Stimulated activated naive CD4-positive, alpha-beta T cell (primary cell): Measurements from ENCODE around the gene CREB5.

ENCODE experiments used
- DNase-seq, 6 experiments: peaks; one replicate each; lab custom pipeline; 2025; lab: John Stamatoyannopoulos, UW

The CREB5 gene

DNA sequence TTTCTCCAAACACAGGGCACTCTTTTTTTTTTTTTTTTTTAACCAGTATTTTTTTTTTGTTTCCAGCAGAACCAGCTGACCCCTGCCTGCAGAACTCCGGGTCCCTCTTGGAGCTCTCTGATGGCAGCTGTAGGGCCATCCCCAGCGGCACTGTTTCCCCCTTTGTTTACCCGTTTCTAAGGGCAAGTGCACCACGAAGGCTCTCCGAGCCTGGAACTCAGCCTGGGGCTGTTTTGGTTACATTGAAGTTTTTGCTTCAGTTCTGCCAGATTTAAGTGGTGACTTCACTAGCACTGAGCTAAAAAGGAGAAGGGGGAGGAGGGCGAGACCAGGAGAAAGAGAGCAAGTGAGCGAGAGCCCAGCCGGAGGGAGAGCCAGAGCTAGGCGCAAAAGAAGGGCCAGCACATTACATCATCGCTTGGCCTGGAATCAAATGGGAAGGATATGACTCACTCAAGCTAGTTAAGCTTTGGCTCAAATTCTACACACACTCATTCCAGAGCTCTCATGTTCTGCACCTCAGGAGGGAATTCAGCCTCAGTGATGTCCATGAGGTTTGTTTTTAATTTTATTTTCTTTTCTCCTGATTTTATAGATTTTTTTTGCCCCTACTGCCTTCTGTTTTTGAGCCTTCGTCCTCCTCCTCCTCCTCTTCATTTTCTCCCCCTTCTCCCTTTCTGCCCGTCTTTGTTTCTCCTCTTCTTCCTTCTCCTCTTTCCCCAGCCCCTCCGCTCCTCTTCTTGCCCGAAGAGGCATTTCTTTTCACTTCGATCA lies 273.5 kb downstream of the CREB5 start:
- DNase-seq: peak in 2 of 6 experiments; percentile 1 to 2

DNA sequence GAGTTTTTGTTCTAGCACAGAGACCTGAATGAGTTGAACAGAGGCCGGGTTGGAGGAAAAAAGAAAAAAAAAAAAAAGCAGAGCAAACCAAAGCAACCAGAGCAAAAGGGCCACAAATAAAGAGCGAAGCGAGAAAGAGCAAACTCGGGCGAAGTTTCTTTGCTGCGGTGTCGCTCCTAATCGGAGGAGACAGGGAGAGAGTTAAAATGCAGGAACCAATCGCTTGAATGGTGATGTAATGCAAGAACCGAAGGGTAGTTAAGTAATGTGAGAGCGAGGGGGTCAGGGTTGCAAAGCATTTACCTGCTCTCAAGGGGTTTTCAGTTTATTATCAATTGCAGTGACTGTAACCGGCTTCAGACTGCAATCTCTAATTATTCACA lies 274.1 kb downstream of the CREB5 start:
- DNase-seq: no peak

DNA sequence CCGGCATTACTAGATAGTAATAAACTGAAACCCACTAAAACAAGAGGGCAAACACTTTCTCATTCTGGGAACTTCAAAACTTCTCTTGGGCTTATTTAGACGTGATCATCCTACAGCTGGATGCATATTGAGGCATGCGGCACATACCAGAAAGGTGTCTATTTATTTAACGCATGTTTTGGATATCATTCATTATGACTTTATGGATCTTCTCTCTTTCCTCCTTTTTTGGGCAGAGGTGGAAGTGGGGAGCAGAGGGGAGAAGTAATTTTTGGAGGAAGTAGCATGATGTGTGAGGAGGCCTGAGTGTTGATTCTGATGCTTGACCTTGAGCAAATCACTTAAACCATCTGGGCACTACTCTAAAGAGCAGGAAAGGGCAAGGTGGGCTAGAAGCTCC lies 275.2 kb downstream of the CREB5 start:
- DNase-seq: no peak

DNA sequence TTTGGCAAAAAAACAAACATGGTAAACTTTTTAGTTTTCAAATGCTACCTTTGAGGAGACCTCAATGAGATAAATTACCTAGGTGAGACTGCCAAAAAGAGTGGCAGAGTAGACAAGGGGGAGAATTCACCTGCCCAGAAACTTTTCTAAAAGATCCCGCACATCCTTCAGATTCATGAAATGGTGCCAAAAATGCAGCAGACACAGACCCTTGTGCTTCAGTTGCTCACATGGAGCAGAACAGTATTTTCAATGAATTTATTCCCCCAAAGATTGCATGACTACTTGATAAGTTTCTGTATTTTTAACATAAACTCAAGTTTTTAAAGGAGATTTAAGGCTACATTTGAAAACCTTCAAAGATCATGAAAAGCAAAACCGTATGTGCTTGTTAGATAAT lies 275.9 kb downstream of the CREB5 start:
- DNase-seq: no peak

DNA sequence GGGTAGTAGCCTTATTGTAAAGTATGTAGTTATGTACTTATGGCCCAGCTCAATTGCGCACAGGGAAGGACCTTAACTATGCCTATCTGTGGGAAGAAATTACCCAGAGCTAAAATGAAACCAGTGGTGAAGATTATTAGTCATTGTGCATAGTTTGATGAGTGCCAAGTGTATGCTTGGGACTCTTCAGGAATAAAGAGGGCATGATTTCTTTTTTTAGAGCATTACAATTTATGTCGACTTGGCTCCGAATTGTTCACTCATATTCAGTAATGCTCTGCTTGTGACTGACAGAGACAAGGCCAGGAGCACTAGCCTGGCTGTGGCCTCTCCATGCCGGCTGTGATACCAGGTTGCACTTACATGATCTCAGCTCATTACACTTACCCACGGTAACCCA lies 276.3 kb downstream of the CREB5 start:
- no peak for DNase-seq

DNA sequence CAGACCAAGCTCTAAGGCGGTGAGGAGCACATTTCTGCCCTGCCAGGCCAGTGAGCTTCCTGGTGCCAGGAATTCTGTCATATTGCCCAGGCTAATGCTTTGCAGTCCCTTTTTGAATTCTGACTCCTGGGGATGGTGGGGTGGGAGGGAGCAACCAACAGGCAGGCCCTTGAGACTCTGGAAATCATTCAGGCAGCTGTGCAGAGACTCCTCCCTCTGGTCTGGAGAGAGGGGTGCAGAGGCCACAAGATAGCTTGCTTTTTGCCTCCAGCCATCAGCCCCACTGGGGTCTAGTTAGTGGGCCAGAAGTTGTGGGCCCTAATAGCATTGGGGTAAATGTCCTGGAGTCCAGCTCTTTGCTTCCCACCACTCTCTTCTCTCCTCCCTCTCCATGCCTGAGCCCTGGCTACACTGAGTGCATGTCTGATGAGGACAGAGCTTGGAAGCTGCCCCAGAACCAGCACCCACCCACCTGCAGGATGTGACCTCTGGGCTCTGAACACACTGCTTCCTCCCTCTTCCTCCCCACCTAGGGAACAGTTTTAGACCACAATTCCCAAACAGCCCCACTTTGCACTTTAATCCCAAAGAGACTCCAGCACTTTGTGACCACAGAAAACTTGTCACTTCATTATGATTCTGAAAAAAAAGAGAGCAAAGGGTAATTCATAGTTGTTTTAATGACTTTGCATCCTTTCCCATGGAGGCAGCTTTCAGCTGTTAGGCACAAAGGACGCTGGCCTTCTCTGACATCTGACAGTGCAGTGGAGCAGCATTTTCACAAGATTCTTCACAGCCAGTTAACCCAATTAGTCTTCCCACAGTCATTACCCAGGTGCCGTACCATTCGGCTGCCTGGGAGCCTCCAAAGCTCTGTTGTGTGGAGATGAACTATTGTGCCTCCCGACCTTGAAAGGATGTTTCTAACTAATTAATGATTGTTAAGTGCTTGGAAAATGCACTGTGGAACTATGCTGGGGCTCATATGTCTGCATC lies 283.3 kb downstream of the CREB5 start:
- no peak for DNase-seq

DNA sequence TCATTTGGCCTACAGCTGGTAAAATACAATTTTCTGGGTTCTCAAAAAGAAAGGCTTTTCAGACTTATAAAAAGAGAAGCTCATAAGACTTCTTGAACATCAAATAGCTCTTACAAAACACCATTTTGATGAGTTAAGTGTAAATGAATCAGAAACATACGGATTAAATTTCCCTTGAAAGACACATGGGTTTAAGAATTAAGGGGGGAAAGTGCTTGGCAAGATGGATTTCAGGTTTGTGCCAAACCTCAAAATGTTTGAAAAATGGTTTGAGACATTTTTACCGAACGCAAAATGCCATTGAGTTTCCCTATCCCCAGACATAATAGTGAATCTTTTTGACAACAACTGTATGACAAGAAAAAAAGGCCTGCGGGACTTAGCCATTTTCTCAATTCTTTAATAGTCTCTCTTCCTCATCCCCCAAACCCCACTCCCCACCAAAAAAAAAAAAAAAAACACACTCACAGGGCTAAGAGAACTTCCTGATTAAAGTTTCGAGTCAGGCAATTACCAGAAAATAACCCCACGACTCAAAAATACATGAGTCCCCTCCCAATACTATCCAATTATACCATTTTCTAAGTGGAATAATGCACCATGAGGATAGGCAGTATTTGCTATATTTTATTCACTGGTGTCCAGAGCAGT lies 285.7 kb downstream of the CREB5 start:
- no peak for DNase-seq

DNA sequence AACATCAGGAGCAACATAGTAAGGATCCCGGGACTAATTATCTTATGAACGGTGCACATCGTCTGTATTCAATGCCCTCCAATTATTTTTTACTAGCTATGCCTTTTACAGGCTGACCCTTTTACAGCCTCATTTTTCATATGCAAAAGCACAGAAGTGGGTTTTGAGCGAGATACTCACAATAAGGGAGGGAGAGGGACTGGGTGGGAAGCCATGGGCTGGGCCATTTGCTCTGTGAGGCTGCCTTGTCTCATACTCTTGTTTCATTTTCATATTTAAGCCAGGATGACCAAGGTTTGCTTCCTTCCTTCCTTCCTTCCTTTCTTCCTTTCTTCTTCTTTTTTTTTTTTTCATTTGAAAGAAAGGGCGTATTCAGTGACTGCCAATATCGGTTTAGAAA lies 286.5 kb downstream of the CREB5 start:
- DNase-seq: no peak

DNA sequence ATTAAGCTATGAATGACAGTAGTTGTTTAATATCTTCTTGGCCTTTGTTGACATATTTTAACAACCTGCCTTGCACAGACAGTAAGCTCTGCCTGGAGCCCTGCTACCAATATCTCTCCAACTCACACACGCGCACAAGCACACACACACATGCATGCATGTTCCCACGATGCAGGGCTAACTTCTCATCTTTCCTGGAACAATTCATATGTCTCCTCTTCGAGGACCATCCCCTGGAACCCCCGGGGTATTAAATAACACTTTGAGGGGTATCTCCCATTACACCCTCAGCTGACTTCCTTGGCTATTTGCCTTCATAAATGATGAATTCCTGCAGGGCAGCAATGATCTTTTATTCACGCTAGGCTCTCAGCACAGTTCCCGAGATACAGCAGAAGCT lies 287.8 kb downstream of the CREB5 start:
- DNase-seq: no peak

DNA sequence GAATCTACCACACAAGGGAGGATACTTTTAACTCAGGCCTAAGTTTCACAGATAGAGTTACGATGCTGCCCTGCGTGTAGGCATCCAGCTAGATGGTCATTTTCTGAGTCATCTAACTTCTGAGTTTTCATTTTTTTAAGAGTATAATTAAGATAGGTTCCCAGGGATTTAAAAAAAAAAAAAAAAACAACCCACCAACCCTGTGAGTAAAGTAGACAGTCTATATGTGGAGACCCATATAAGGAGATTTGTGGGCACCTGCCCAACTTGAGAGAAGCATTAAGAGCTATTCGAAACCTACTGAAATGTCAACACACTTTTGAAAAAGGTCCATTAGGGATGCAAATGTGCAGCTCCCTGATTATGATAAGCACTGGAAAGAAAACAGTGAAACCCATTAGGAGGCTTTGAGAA lies 288.5 kb downstream of the CREB5 start:
- no peak for DNase-seq

DNA sequence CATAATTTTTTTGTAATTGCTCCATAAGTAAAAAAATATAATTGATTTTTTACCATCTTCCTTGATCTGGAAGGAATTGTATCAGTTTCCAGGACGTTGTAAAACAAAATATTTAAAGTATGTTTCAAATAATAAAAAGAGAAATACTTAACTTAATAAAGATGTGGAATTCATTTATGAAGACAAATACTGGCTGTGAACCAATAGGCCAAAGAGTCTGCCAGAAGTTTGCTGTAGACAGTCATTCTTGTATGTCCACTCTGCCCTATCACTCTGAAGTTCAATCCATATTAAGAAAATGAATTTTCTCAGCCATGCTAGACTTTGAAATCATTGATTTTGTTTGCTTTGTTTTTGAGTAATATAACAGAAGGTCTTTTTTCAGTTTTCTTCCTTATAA lies 289.4 kb downstream of the CREB5 start:
- no peak for DNase-seq

DNA sequence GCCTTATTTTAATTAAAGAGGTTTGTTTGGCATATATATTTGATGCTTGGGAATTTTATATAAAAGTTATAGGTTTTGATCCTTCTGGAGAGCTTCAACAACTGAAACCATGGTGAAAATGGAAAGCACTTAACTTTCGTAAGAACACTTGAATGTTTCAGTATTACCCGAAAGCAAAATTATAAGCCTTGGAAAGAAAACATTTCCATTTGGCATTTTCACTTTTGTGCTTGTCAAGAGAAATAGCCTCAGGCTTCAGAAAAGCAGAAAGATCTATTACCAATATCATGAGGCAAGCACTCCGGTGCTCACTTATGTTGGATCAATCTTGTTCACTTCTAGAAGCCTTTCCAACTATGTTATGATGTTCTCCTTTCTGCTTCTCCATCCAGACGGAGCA lies 289.9 kb downstream of the CREB5 start:
- no peak for DNase-seq

DNA sequence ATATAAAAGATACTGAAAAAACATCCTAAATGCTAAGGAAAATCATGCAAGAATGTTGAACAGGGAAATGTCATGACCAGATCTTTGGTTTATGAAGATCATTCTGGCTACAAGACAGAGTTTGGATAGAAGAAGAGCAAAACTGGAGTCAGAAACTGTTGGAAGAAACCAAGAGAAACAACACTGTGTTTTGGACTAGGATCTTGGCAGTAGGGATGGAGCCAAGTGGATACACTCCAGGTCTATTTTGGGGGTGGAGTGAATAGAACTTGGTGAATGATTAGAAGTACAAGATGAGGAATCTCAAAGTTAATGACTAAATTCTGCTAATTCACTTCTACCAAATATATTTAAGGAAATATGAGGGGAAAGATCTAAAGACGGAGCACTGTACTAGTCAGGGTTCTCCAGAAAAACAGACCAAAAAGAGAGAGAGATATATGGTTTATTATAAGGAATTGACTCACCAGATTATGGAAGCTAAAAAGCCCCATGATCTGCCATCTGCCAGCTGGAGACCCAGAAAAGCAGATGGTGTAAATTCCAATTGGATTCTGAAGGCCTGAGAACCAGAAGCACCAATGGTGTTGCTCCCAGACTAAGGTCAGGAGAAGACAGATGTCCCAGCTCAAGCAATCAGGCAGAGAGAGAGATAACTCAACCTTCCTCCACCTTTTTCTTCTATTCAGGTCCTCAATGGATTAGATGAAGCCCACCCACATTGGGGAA lies 290.9 kb downstream of the CREB5 start:
- no peak for DNase-seq

DNA sequence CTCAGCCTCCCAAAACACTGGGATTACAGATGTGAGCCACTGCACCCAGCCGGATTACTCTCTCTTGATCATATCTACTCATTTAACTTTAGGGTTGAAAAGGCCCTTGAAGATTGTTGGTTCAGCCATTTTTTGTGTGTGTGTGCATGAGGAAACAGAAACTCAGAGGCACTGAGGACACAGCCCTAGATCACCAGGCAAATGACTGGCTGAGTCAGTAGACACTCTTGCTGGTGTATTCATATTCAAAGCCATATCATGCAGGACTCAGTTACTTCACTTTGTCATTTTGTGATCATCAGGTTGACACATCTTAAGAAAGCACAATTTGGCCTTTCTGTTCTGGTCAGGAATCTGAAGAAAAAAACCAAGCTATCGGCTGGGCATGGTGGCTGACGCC lies 292.4 kb downstream of the CREB5 start:
- DNase-seq: no peak

DNA sequence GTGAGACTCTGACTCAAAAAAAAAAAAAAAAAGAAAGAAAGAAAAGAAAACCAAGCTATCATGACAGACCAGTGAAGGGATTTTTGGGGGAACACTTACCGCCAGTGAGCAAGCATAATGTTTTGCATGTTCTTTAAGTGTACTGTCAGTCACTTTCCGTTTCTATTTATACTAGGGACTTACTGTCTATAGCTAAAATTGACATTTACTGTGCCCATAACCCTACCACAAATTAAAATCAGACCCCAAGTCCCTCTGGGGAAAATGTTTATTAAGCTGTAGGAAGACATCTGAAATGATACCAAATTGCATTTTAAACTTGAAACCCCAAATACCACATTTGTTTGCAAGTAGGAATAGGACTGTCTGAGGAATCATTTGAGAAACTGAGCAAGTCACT lies 293.0 kb downstream of the CREB5 start:
- no peak for DNase-seq

DNA sequence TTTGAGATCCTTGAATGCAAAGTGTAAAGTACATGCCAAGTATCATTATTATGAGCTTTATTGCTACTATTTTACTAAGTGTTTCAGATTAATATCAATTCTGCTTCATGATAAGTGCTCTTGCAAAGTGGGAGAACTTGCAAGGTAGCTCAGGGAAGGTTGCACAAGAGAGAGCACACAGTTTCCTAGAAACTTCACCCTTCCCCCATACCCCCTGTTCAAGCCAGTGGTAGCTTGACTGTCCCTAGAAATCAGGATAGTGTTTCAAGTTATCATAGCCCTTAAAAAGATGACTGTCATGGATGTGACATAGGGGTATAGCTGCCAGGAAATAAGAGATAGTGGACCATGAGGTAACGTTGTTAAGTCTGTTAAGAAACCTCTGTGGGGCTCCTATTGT lies 294.3 kb downstream of the CREB5 start:
- DNase-seq: no peak

DNA sequence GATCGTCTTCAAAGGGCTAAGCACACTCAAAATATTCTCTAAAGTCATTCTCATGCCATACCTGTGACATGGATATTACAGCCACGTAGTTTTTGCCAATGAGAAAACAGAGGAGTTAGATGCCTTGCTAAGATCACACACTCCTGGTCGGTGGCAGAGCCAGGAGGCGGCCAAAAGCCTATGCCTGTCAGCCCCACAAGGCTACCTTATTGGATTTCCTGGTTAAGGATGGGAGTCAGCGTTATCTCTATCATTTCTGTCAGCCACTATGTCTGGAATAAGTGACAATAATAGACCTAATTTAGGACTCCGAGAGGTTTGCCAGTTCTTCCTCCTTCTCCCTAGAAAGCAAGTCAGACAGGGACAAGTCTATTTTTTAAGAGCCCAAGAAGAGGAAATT lies 295.0 kb downstream of the CREB5 start:
- no peak for DNase-seq

DNA sequence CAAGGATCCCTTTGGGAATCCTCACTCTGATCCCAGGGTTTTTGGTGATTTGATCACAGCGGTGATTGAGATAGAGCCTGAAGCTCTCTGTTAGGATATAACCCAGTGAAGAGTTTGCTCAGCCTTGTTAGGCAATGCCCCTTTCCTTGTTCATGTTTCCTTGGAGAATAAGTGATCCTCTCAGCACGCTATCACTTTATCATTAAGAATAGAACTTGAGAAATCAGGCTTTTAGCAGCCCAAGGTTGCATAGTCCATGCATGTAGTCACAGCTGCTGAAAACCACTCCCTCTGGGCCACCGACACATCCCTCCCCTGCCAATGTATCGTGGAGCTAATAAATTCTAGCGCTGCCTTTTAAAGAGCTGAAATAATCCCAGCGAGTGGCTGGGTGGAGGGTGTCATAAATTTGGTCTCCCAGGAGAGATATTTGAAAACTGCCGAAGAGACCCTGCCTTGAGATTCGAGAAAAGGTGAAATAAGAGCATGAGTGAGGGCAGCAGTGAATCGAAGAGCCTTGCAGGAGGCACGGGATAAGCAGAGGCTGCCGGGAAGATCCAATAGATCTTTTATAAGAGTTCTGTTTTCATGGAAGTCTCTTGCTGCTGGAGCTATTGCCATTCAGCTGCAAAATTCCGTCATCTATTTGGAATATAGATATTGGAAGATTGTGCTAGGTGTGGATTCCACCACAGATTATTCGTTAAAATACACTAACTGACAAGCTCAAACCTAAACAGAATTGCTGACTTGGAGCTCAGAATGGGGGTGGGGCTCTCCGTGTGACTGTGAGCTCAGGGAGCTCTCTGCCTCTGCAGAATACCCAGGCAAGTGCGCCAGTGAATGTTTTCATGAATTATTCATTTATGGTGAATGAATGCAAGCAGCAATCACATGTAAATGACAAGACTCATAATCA lies 296.0 kb downstream of the CREB5 start:
- no peak for DNase-seq

DNA sequence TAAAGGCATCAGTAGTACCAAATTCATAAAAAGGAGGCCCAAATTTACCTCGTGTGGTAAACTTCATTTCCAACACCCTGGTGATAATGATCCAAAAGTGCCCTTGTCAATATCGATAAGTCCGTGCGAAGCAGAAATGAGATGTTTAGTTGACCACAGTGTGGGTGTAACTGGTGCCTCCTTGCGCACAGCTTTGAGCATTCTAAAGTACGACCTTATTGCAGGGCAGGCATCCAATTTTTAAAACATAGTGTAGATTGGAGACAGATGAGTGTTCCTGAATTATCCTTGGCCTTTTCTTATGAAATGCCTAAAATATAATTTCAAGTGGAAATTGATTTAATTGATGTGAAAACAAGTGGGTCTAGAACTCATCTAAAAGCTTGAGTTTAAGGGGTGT lies 297.4 kb downstream of the CREB5 start:
- no peak for DNase-seq

DNA sequence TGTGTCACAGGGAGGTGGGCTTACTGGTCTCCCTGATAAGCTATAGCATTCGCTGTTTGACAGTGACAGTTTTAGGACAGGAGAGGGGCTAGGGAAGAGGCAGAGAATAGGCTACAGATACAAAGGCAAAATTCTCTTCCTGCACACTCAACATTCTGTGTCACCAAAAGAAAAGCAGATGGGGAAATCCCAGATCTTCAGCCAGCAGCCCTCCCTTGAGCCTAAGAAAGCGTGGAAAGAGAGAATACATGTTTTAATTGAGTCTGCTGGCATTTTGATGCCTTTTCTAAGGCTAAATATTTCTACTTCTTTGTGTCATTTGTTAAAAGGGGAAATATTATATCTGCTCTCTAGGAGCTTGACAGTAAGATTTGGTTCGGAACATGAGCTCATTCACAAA lies 298.8 kb downstream of the CREB5 start:
- DNase-seq: no peak
